Activated CD8-positive, alpha-beta memory T cell treated with anti-CD3 and anti-CD28 coated beads, Interleukin-2, amount 50 U/mL, for 24 hours (primary cell): ENCODE results near the gene CA5A.

Experiments
- DNase-seq: peaks from one replicate; pipeline ENCODE4 v3.0.0-alpha.2; 2020; ENCODE audit errors: extremely low read depth

CA5A gene

DNA sequence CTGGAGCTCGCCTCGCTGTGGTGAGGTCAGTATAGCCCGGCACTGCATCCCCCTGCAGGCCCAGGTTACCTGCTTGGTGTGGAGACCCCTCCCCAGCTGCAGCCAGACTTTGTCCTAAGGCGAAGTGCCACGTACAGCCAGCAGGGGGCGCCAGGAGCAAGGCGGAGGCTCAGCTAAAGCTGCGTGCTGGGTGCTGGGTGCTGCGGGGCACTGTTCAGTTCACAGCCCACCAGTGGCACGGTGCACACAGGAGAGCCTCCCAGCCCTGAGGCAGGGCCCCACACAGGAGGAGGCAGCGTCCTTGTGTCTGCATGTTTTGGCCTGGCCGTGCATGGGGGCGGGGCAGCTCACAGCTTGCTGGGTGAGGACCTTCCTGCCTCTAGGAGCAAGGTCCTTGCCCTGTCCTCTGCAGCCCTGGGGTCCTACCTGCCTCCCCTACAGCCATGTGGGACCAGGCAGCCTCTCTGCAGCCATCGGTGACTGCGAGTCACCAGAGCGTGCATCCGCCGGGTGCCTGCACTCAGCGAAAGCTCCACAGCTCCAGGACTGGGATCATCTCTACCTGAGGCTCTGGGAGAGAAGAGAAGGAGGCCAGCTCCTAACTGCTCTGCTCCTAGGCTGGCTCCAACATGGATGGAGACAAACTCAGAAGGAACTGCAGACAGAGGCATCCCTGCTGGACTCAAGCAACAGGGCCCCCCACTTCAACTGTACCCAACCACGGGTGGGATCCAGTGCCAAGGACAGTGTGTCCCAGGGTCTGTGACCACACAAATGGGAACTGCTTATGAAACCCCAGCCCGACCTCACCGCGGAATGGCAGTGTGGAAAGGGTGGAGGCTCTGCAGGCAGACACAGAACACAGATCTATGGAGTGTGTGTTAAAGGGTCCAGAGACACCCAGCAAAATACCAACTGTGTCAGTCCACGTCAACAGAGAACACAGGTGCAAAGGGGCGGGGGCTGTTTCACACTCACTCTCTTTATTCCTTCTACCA lies 86.0 kb downstream of the CA5A start:
- no peak for DNase-seq

DNA sequence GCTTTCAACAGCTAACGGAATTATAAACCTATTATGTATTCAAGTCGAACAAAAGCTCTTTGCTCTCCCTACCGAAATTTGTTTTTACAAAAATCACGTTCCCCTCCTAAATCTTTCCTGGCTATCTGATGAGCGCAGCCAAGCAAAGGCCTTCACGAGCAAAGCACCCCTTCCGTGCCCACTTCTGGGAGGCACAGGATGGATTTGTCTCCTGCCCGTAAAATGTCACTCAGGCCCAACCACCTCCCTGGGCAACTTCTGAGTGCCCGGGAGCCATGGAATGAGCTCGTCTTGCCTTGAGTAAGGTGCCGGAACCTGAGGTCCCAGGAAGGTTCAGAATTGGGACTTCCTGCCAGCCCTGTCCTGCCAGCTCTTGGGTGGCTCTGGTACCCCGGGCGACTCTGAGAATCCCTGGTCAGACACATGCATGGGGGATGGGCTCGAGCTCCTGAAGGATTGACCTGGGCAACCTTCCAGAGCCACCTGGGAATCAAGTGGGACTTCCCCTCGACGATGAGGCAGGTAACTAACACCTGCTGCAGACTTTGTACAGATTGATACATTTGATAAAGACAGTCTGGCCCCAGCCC lies 86.8 kb downstream of the CA5A start:
- DNase-seq, result no peak

DNA sequence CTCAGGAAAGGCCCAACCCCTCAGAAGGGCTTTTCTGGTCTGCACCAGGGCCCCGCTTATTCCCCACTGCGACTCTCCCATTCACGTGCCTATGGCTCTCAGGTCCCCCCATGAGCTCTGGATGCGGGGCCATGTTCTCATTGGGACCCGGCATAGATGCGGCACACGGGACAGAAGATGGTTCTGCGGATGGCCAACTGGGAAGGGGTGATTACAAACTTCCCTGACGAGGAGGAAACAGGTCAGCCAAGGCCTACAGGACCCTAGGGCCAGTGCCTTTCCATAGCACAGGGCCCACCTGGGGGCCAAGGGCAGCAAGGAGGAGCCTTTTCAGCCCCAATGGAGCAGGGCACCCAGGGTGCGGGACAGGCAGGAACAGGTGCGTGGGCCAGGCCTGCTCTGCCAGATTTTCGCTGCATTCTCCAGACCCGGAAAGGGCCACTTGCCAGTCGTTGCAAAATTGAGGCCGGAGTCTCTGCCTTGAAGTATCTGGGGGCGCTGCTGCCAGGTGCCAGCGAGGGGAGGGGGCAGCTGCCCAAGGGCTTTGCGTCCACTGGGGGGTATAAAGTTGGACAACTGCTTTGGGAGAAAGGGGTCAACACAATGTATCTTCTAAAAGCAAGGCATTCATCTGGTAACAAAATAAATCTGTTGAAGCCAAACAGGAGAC lies 87.5 kb downstream of the CA5A start:
- no peak for DNase-seq

DNA sequence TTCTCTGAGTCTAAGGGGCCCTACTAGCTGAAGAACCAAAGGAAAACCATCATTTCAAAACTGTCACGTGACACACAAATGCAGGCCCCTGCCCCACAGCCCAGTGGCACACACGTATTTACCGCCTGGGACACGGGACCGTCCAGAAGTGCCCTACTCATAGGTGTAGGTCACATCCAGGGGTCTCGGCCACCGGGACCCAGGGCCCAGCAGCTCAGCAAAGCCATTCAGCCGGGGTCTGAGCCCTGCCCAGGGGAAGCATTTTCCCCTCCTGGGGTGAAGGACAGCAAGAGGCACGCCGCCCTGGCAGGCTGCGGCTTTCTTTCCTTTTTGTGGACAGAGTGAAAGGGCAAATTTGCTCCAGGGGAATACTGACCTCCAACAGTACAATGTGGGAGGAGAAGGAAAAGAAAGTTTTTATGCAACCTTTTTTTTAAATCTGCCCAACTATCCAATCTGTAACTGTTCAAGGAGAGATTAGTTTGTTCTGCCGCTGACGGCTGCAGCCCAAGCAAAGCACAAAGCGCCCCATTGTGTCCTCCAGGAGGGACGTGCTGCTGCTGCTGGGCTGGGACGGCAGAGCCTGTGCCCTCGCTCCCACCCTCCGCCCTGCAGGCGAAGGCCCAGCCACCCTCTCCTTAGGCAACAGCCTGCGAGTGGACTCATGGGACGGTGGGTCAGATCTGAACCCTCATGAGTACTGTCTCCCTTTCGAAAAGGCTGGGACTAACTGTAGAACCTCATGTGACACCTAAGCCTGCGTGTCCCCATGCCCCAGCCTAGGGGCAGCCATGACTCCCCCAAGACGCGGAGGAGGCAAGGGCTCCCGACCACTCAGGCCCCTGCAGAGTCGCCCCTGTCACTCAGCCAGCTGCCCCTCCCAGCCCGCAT lies 88.3 kb downstream of the CA5A start:
- no peak for DNase-seq

DNA sequence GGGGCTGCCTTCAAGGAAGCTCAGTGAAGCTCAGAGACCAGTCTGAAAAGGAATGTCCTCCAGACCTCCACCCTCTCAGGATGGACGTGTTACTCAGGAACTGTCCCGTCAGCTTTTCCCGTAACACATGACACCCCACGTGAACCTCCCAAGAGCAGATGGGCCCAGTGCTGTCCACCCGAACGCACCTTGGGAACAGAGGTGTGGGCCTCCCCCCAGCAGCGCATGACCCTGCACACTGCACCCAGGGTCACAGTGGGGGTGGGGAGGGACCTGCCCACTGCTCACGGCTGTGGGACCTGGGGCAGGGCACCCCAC lies 88.9 kb downstream of the CA5A start:
- DNase-seq, result no peak

DNA sequence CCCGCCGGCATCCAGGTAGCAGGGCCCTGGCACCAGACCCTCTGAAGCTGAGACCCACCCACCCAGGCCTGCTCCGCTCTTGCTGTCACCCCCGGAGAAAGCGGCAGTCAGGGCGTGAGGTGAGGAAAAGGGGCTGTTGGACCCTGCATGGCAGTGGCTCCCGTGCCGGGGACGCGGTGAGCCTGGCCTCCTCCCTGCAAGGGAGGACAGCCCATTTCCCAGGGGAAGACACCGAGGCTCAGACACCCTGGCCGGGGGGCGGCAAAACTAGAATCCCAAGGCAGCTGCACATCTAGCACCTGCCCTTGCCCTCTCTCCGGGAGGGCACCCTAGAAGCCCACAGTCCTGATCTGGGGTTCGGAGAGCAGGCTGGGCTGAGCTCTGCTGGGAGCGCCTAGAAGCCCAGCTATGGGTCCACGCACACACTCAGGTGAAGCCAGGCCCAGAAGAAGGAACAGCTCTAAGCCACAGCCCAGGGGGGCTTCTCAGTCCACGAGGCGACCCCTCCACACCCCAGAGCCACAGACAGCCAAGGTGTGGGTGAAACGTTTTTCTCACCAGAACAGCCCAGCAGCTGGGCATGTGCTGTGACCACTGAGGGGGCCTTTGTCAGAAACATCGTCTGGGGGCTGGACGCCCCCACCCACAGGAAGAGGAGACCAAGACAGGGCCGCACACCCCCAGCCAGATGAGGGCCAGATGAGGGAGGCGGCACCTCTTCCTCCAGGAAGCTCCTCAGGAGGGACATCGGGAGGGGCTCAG lies 89.4 kb downstream of the CA5A start:
- no peak for DNase-seq

DNA sequence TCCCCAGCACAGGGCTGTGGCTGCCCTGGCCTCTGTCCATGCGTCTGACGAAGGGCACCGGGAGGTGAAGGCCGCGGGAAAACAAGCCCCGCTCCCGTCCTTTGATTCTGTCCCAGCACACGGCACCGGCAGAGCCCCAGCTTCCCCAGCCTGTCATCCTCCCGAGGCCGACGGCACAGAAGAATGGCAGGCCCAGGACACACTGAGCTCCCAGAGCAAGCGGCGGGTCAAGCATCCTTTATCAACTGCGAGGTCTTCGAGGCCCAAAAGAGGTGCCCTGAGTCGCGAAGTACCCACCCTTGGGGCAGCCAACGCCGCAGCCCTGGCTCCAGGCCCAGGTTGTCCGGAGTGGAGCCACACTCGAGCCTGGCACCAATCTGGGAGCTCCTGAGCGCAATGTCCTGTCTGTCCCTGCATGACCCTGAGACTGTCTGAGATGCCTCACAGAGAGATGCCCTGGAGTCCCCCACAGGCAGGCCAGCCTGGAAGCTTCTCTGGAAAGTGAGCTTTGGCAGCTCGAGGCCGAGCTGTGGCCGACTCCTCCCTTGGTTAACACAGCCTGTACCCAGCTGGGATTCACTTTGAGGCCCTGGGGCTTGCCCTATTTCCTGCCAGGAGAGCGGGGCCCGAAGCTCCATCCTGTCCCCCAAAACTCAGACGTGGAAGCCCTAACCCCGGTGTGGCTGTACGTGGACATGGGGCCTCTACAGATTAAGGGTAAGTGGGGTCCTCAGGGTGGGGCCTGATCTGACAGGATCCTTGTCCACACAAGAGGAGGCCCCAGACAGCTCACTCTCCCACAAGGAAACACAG lies 90.3 kb downstream of the CA5A start:
- no peak for DNase-seq

DNA sequence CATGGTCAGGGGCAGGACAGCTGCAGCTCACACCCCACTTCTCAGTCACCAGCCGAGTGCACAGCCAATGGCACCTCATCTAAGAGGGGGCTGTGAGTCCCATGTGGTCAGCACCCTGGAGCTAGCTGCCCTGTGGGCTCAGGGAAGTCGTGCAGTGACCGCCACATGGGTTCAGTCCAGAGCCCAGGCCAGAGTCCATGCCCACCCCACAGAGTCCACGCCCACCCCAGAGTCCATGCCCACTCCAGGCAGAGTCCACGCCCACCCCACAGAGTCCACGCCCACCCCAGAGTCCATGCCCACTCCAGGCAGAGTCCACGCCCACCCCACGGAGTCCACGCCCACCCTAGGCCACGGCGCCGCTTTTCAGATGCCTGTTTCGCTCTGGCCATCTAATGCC lies 91.1 kb downstream of the CA5A start:
- no peak for DNase-seq

DNA sequence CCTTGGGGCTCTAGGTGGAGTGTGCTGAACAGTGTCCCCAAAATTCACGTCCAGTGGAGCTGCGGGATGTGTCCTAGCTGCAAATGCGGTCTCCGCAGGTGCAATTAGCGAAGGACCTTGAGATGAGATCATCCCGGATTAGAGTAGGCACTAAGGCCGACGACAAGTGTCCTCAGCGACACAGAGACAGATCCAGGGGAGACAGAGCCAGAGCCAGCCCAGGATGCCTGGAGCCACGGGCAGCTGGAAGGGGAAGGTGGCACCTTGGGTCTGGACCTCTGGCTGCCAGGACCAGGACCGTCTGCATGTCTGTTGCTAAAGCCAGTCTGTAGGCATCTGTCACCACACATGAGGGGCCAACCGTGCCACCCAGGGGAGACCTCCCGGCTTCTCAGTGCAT lies 91.5 kb downstream of the CA5A start:
- DNase-seq, result no peak

DNA sequence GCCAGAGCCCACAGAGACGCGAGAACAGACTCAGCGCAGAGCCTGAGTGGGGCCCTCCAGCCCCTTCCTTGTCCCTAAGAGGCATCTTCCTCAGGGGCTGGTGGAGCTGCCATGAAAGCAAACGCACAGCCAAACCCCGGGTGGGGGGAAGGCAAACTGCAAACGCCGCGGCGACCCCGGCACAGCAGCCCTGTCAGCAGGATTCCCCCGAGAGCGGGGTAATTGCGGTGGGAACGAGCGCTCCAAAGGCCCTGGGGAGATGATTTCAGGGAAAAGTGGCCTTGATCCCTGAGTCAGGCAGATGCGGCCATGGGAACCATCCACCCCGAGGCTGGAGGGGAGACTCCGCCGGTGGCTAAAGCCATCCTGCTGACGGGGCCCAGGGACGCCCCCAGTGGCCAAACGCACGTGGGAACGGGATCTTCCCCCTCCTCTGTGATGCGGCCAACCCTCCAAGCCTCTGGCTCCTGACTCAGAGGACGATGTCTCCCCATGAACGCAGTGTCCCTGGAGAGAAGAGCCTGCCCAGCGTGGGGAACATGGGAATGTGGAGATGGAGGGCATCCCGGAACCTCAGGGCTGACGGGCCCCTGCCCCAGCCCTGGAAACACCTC lies 92.1 kb downstream of the CA5A start:
- no peak for DNase-seq

DNA sequence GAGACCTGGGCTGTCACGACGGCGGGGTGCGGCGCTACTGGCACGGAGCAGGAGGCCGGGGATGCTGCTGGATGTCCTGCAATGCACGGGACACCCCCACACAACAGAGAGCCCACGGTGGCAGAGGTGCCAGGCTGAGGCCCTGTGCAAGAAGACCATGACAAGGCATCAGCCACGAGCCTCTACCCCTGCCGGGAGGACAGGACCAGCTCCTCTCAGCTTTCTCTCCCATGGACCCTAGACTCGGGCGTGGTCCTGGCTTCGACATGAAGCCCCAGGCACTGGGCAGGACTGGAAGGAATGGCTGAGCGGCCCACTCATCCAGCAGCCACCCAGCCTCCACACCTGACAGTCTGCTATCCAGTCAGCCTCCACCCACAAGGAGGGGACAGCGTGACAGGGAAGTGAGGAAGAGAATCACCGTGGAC lies 92.6 kb downstream of the CA5A start:
- no peak for DNase-seq

DNA sequence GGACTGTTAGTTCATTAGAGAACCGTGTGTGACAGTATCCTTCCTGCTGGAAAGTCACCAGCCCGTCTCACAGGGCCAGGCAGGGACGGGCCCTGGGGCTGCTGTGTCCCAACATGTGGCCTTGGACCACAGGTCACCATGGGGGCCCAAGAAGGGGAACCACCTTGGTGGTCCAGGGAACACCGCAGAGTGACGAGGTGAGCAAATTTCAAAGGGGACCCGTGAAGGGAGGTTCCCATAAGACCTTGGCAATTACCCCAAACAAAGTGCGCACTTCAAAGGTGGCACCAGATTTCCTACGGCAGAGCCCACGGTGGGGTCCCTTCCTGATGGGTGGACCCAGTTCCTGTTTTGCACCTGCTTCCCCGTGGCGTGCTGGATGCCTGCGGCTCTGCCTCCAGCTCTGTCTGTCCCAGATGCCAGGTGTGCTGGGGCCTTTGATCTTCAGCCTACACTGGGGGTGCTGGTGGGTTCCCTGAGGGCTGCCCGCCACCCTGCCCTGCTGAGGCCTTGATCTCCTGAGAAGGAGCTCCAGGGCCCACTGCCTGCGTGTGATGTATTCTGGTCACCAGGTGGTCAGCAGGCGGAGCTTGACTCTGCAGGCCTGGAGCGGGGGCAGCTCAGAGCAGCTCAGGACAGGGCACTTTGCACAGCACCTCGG lies 94.0 kb downstream of the CA5A start:
- DNase-seq, result no peak

DNA sequence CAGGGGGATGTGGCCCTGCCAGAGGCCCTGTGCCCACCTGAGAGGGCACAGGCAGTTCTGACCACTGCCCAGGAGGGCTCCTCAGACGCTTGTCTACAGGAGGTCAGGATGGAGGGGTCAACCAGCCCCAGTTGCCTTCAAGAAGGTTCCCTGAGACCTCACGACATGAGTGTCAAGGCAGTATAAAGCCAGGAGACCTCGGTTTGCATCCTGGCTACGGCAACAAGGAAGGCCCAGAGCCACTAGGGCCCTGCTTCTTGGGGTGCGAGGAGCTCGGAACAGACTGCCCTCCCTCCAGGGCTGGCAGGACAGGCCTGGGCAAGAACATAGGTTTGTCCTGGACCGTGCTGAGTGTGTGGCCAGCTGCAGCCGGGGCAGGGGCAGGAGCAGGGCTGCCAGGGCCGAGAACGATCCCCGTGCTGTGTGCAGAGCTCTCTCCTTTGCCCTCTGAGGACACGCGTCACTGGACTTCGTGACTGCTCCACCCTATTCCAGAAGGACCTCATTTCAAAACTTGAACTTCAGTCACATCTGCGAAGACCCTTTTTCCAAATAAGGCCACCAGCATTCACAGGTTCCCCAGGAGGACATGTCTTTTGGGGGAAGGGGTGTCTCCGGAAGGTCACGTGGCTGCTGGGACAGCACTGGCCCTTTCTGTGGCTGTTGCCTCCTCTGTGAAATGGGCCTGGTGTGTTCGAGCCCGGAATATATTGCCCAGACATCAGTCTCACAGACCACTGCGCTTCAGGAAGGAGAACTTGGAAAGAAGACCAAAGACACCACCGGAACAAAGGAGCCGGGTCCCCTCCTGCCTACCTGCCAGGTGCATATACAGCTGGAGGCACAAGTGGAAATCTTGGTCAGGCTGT lies 94.8 kb downstream of the CA5A start:
- DNase-seq, result no peak

DNA sequence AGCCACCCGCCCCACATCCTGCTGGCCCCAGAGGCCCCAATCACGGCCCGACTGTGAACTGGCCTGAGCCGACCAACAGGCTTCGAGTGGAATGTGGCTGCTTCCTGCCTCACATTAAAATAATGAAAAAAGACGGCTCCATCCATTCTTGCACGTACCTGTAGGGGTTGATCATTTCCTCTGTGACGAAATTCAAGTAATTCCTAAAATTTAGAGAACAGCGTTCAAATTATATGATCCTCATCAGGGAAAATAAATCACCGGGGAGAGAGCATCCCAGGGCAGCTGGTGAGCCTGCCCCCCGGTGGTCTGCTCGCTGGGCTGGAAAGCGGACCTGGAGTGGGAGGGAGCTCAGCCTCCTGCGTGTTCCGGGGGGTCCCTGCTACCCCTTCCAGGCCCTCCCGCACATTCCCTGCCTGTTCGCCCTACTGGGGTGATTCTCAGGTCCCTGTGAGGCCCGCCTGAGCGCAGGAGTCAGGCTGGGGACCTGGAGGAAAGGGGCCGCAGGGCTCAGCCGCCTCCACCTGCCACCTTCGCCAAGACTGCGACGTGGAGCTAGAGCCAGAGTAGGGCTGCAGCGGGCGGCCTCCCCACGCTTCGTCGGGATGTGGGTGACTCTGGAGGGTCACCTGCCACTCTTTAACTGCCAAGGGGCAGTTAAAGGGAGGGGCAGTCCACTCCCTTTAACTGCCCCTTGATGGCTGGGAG lies 95.9 kb downstream of the CA5A start:
- DNase-seq, result no peak

DNA sequence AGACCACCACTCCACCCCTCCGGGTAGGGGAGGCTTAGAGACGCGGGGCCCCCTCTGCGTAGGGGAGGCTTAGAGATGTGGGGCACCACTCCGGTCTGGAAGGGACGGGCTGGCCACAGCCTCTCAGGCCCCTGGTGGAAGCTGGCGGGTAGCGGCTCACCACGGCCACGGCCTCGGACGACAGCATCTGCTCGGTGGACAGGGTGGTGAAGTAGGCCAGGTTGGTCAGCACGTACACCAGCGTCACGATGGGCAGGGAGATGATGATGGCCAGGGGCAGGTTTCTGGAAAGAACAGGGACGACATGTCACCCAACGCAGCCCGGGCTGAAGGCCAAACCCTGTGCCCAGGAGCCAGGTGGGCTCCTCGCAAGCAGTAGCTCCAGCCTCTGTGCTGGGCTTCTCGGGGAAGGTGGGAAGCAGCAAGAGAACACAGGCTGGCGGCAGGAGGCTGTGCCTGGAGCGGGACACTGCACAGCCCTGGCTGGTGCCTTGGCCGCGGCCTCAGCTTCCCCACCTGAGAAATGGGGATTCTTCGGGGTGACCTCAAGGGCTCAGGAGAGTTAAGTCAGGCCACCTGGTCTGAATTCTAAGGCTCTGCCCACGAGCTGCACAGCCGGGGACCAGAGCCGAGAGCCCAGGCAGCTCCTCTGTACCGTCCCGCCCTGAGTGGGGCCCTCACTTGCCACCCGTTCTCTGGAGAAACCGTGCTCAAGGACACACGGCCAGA lies 96.6 kb downstream of the CA5A start:
- no peak for DNase-seq

DNA sequence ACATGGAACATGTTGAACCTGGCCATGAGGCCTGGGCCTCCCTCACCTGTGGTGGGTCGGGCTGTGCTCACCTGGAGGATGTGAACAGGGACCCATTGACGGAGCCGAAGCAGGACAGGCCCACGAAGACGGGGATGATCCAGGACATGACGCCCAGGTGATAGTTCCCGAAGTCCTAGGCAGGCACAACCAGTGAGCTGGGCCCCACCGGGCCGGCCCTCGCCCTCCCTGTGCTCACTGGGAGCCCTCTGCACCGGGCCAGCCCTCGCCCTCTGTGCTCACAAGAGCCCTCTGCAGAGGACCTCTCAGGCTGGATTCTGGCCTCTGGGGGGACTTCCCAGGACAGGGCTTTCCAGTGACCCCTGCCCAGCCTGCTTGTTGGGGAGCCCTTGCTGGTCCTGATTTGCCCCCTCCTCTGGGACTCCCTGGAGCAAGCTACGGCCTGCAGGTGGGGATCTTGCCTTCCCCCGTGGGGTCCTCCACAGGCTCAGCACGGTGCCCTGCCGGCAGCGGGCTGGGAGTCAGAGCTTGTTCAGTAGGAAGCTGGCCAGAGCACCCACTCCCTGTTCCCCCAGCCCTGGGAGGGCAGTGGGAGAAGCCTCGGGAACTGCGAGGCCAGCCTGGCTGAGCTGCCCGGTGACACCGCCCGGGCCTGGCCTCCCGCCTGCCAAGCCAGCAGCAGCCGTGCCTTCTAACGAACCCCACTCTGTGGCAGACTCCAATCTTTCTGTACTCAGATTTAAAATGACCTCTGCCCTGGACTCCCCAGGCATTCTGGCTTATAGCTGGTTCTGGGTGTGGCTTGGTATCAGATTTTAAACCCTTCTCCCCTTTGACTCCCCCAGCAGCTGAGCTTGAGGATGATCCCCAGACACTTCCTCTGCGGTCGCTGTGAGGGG lies 97.4 kb downstream of the CA5A start:
- DNase-seq, result no peak
